ENCODE data around the gene PDE6C.

The PDE6C gene

DNA sequence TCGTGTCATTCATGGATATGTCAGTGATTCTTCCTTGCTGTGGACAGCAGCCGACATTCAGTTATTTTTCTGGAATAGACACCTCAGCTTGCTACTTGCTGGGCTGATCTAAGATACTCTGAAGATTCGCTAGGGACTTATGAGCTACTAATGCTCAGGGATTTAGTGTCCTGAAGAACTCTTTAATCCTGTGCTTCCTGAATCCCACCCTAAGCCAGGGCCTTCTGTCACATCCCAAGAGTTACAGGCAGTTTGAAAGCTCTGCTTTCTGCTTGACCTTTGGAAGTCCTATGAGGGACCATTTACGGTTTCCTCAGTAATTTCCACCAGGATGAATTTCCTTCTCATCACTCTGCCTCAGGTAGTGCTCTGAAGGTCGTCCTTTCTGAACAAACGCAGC is at the start of gene PDE6C:
Gene PDE6C (plus strand): TSS at position 227 of the 400 bp plus-strand sequence. CDS start 189 bp downstream, outside the sequence.
- DNase-seq (ENCODE audit: low read depth in 2 of 2), result no peak

DNA sequence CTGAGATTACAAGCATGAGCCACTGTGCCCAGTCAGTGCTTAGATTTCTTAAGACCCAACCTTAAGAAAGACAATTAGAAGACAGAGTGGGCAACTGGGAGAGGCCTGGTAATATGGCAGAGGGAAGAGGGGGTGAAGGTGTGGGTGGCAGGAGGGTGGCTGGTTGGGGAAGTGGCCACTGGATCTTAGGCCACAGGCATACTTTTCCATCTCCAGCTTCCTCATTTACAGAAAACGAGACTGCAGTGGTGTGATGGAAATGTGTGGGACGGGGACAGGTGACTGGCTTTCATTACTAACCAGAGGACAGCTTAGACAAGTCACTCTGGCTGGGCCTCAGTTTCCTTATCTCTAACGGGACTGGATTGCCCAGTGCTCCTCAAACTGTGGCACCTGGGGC is 46.9 kb upstream of the PDE6C start:
- DNase-seq (ENCODE audit: low read depth in 2 of 2), result no peak

DNA sequence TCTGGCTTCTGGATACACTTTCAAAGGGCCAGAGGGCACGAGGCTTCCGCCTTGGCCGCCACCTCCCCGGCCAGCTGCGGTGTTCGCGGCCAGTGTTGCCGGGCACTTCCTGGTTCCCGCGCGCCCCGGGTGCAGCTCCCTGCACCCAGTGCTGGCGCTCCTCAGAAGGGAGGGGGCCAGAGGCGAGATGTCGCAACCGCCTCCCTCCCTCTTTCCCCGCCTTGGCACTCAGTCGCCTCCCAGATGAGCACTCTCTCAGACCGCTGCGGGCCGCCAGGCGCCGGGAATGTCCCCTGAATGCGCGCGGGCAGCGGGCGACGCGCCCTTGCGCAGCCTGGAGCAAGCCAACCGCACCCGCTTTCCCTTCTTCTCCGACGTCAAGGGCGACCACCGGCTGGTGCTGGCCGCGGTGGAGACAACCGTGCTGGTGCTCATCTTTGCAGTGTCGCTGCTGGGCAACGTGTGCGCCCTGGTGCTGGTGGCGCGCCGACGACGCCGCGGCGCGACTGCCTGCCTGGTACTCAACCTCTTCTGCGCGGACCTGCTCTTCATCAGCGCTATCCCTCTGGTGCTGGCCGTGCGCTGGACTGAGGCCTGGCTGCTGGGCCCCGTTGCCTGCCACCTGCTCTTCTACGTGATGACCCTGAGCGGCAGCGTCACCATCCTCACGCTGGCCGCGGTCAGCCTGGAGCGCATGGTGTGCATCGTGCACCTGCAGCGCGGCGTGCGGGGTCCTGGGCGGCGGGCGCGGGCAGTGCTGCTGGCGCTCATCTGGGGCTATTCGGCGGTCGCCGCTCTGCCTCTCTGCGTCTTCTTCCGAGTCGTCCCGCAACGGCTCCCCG is 45.7 kb upstream of the PDE6C start, which contains the start of gene FFAR4:
Gene FFAR4 (plus strand): TSS at position 231 of the 842 bp plus-strand sequence. CDS start 56 bp downstream, at position 287.
- no peak for DNase-seq (ENCODE audit: low read depth in 2 of 2)

DNA sequence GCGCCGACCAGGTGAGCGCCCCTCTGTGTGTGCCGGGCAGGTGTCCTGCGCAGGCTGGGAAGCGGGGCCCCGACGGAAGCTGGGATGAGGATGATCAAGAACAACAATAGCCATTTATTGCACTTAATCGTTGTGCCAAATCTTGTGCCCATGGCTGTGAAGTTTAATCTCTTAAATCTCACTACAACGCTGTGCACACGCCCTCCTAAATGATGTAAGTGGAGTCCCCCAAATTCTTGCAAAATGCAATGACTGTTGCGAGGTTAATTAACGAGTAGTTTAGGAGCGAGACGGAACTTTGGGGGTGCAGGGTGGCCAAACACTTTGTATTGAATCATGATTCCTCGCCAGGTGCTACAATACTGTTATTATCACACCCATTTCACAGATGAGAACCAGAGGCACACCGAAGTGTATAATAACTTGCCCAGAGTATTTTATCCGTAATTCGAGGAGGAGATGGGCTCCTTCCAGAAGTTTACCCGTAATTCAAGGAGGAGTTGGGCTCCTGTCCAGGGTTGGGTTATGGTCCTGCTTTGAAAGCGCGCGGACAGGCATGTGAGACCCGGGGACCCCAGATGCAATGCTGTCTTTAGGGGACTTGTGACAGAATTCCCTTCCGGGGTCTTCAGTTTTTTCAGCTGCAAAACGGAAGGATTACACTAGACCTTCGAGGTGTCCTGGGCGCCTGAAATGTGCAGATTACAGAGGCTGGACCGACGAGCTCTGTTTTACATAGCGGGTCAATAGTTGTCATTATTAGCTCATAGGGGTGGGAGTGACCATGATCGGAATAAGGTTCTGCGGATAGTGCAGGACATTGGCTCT is 44.8 kb upstream of the PDE6C start:
- no peak for DNase-seq (ENCODE audit: low read depth in 2 of 2)

DNA sequence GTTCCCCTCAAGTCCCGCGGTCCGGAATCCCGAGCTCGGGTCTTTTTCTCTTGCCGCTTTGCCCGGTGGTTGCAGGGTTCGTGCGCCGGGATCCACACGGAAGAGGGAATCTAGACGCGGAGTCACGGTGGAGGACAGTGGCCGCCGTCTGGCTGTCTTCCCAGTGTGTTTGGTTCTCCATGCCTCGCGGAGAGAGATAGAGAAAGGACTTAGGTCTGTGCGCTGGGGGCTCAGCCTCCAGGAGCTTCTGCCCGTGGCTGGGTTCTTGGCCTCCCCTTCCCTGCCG is 44.3 kb upstream of the PDE6C start:
- no peak for DNase-seq (ENCODE audit: low read depth in 2 of 2)

DNA sequence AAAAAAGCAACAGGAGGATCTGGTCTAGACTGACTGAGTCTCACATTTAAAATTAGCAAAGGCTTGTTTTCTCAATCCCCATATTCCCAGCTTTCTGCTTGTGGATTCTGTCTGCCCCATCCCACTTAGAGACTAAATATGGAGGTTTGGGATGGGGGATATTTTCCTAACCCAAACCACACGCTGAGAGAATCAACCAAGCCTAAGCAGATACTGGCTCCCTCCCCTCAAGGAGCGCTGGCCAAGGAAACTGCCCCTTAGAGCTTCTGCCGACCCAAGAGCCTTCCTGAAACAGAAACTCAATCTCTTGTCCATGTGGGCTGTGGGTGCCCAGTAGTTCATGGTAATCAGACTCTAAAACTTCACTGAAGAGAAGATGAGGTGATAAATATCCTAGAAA is 42.0 kb upstream of the PDE6C start:
- no peak for DNase-seq (ENCODE audit: low read depth in 2 of 2)

DNA sequence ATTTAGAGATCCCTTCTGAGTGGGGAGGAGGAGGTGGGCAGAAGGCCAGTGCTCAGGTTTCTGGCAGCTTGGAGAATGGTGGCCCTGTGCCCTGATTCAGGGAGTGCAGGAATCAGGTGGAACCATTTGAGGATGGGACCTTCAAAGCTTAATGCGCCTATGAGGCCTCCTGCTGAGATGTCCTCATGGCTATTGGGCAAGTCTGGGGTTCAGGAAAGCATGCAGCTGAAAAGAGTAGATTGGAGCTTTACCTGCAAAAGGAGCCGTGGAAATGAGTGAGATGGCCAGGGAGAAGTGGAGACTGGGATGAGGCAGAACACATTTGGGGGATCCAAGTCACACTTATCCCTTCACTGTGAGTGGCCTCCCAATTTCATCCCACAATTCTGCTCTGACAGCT is 39.7 kb upstream of the PDE6C start:
- no peak for DNase-seq (ENCODE audit: low read depth in 2 of 2)

DNA sequence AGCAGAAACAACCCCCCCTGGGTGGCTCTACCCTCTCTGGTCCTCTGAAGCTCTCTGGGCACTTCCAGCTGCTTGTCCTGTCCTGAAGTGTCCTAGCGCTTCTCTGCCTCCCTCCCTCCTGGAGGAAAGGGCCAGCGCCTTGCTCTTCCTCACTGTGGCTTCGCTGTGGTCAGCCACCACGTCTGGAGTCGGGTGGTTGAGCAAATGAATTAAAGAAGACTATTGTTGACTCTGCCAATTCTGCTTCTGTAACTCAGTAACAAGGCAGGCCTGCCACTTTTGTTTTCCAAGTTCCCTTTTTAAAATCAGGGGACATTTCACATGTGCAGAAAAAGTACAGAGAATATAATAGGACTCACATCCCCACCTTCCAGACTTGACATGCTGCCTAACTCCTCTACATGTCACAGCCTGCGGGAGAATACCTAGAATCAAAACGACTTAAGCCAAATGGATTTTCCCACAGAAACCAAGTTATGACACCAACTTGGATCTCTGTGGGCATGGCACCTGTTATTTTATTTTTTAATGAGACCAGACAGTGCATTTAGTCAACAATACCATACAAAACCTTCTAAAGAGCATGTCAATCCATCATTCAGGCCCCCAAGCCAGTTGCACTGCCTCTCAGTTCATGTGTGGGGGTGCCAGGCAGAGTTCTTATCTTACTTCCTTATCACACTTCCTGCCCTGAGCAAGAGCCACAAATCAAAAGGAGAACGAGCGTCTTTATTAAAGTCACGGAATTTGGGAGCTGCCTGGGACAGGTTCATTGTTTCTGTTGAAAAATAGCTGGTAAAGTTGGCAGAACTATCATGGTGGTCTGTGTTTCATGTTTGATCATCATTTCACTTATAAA is 39.1 kb upstream of the PDE6C start:
- DNase-seq (ENCODE audit: low read depth in 2 of 2), result no peak

DNA sequence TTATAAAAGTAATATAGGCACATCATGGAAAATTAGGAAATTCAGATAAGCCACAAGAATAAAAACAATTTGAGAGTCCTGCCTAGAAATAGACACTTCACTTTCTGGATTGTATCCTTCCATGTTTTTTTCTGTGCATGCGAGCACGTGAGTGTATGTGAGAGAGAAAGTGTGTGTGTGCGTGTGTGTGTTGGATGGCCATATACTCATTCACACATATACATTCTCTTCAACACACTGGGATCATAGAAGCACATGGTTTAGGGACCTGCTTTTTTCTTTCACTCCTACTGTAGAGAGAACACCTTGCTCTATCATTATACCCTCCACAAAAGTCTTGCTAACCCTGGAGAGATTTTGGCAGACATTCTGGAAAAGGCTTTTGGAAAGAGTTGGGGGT is 38.4 kb upstream of the PDE6C start:
- DNase-seq (ENCODE audit: low read depth in 2 of 2), result no peak

DNA sequence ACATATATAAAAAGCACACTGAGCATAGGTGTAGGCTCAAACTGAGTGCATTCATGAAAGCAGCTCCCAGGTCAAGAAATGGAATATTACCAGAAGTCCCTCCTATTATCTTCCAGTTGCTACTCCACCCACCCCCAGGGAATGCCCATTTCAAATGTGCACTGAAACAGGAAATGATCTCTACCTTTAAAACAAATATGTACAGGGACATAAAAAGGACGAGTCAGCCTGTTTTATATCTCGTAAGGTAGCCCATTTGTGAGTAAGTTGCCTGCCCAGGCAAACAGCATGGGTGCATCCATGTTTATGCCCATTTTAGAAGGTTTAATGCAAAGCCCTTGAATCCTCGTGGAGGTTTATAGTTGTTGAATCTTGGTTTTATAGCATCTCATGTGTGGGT is 35.4 kb upstream of the PDE6C start:
- no peak for DNase-seq (ENCODE audit: low read depth in 2 of 2)

DNA sequence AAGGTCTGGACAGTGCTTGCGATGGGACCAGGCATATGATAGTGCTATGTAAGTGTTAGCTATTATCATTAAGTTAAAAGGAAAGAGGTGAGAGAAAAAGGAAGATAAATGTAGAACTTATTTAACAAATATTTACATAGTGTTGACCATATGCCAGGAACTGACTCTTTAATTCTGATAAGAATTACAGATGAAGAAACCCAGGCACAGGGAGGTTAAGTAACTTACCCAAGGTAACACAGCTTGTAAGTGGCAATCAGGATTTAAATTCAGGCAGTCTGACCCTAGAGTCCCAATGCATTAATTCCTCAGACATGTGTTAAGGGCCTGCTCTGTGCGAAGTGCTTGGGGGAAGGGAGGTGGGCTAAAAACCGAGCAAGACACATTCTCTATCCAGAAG is 34.8 kb upstream of the PDE6C start:
- no peak for DNase-seq (ENCODE audit: low read depth in 2 of 2)

DNA sequence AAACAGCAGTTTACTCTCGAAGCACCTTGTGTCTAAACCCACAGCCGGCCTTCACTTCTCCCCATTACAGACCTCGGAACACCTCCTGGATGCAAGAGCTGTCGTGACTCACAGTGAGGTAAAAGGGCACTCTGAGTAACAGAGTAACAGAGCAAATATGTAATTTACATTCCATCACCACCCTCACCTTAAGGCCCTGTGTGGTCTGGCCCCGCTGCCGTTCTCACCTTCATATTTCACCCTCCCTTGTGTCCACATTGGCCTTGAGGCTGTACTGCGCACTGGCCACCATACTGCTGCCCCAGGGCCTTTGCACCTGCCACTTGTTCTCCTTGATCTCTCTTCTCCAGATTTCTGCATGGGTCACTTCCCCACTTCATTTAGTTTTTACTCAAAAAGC is 33.2 kb upstream of the PDE6C start:
- DNase-seq (ENCODE audit: low read depth in 2 of 2), result no peak

DNA sequence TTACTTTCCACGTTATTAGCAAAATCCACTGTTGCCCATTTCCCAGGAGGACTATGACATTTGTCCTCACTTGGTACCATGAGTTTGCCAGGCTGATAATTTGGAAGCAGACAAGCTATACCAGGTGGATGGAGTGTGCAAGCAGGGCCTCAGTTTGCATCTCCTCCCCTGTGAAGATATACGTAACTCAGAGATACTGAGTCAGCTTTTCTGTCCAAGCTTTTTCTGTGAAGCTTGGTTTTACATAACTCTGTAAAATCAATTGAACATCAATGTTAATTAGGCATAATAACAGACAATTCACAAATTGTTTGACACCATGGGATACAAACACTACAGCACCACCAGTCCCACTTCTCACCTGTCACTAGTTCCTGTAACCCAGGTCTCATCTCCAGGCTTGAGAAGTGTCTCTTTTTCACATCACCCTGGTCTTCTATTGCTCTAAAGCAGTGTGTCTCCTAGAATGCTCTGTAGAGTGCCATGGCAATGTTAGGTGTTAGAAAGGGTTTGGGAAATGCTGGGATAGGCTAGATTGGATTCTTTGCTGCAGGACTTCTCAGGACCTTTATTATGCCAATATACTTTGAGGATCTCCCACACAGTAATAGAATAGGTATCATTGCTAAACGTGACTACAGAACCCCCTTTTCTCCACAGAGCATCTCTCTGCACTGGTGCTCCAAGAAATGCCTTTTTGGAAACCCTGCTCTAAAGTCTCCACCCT is 32.2 kb upstream of the PDE6C start:
- no peak for DNase-seq (ENCODE audit: low read depth in 2 of 2)

DNA sequence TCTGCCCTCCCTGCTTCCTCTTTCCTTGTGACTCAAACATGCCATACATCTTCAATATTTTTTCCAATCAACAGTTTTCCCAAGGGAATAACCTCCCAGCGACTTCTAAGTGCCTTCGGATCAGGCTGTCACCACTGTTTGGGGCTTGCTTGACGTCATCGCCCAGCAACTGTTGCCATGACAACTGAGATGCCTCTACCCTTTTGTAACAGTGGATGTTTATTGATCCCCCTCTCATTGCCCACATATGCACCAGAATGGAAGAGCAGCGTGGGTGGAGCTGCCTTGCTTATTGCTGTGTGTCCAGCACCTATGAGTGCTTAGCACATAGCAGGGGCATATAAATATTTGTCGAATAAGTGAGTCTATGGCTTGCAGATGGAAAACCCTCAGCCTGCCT is 31.5 kb upstream of the PDE6C start:
- no peak for DNase-seq (ENCODE audit: low read depth in 2 of 2)

DNA sequence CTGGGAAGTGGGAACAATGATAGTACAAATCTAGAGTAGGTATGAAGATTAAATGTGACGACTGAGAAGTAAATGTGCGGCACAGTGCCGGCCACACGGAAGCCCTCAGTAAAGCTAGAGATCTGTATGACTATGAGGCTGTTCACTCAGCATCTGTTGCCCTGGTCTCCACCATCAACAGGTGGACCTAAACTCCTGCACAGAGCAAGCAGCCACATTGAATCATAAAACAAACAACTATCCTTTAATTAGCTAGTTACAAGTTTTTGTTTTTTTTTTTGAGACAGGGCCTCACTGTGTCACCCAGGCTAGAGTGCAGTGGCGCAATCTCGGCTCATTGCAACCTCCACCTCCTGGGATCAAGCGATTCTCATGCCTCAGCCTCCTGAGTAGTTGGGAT is 27.9 kb upstream of the PDE6C start:
- DNase-seq (ENCODE audit: low read depth in 2 of 2), result no peak

DNA sequence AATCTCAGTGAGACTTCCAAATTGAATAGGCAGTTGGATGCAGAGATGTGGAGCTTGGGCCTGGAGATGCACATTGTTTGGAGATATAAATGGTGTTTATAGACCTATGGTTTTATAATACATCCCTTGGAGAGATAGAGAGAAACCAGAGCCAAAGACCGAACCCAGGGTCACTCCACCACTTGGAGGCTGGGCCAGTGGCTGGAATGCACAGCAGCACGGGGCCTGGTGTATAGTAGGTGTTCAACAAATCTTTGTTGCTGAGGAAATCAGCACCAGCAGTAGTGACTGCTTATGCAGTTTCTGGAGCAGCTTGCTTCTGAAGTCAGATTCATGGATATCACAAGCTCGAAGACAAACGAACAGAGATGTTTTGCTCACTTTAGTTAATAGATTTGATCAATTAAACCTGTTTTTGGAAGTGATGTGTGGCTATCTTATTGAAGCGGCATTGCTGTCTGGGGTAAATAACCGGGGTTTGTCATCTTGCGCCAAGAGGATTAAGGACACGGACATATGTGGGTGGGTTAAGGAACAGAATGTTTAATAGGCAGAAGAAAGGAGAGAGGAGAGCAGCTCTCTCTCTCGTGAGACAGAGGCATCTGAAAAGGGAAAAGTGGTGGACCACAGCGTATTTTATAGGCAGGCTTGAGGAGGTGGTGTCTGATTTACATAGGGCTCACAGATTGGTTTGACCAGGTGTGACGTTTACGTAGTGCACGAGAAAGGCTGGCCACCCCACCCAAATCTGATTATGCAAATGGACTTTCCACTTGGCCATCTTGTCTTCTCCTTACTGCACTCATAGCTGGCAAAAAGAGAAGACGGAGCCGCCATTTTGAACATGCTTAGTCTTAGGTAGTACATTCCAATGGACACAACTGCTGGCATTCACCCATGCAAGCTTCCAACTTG is 22.4 kb upstream of the PDE6C start:
- DNase-seq (ENCODE audit: low read depth in 2 of 2), result no peak

DNA sequence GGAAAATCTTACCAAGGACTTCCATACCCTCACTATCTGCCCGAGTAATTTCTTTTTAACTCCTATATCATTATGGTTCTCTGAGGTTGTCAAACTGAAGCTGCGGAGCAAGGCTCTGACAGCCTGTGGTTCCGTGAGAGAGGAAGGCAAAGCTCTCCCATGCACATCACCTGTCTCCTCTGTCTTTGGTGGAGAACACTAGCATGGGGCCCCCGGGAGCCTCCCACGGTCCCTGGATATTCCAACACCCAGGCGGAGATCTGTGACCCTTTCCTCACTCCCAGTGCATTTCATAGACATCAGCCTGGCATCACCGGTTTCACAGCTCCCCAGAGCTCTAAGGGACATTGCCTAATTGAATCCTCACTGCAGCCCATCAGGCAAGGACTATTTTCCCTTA is 21.7 kb upstream of the PDE6C start:
- DNase-seq (ENCODE audit: low read depth in 2 of 2), result no peak

DNA sequence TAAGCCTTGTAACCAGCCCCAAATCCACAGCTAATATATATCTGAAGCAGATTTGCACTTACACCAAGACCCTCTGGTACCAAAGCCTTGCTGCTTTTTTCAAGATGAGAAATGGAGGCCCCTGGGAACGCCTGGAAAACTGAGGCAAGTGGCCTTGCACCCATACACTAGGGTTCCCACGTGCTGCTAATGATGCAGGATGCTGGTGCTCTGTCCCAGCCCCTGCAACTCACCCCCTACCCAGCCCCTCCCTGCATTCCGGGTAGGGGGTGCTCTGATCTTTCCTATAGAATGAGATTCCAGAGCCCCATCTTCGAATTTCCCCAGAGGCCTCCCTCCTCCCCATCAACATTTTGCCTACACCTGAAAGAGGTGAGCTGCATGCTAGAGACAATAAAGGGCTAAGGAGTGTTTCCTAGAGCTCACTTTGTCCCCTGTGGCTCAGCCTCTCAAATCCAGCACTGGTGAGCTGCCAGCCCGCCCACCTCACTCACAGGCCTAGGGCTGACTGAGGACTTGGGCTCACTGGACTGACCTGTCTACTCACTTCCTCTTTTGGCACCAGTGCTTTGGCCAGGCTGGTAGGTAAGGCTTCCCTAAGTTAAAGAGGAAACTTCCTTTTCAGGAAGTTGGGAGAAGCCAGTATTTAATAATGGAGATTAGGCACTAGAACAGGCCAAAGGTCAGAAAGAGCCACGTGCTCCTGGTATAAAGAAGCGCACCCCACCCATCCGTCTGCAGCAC is 21.1 kb upstream of the PDE6C start:
- no peak for DNase-seq (ENCODE audit: low read depth in 2 of 2)

DNA sequence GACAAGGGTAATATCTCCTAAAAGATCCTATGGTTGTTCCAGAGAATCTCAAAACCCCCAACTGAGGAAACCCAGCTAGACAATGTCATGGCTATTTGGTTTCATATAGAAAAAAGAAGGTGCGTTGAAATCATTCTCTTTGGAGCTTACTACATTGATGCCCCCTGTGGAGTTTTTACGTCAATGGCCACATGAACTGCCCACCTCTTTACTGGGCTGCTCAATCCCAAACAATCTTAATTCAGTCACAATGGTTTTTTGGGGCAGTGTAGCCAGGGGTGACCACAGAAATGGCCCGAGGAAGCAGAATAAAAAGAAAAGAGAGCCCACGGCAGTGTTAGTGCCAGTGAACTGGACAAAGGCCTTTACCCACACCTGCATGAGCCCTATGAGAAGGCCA is 19.1 kb upstream of the PDE6C start:
- DNase-seq (ENCODE audit: low read depth in 2 of 2), result no peak

DNA sequence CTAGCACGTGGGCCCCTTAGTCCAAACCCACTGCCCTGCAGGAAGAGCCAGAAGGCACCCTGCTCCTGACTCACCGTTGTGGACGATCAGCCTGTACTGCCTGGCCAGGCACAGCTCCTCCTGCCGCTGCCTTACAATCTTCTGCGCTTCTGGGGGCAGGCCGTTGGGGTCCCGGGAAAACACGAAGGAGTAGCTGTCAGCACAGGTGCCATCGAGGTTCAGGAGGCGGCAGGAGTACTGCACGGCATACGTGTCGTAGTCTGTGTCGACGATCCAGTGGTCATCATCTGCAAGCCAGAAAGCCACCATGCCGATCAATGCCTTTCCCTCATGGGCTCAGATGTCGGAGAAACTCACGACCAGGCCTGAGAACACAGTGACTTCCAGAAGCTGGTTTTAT is 18.6 kb upstream of the PDE6C start:
- no peak for DNase-seq (ENCODE audit: low read depth in 2 of 2)
